Gastrocnemius medialis (tissue), 4 donors: Measurements from ENCODE around the gene NOS1AP.

Source experiments
- POLR2A ChIP-seq, 2 donors: fragments of 450-650 bp; IDR thresholded peaks; one replicate each; pipeline ENCODE4 v1.6.1; 2017; ENCODE audit warnings: antibody characterized with exemption in 2 of 2, mild to moderate bottlenecking in 2 of 2, moderate library complexity in 2 of 2
- TF ChIP-seq, protein P1 (sequence below), 5 experiments: fragments of 450-650 bp in 3 of 5; fragments of 200-600 bp in 2 of 5; sonication (generic) in 2 of 5; IDR thresholded peaks in 4 of 5; conservative IDR thresholded peaks in 1 of 5; 1 replicate in 4 of 5; 2 replicates in 1 of 5; pipeline ENCODE4 v1.5.1; 2016 to 2019; ENCODE audit warnings: antibody characterized with exemption in 5 of 5, mild to moderate bottlenecking in 3 of 5, moderate library complexity in 3 of 5

GRCh38 chr1:162405800-162406199 is 336.3 kb downstream of the NOS1AP start:
- TF ChIP-seq, protein P1, sequence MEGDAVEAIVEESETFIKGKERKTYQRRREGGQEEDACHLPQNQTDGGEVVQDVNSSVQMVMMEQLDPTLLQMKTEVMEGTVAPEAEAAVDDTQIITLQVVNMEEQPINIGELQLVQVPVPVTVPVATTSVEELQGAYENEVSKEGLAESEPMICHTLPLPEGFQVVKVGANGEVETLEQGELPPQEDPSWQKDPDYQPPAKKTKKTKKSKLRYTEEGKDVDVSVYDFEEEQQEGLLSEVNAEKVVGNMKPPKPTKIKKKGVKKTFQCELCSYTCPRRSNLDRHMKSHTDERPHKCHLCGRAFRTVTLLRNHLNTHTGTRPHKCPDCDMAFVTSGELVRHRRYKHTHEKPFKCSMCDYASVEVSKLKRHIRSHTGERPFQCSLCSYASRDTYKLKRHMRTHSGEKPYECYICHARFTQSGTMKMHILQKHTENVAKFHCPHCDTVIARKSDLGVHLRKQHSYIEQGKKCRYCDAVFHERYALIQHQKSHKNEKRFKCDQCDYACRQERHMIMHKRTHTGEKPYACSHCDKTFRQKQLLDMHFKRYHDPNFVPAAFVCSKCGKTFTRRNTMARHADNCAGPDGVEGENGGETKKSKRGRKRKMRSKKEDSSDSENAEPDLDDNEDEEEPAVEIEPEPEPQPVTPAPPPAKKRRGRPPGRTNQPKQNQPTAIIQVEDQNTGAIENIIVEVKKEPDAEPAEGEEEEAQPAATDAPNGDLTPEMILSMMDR (IDR thresholded peaks at IDR 0.05 in 4 of 5, conservative IDR thresholded peaks at IDR 0.05 in 1 of 5): no peak
- no peak for TF ChIP-seq POLR2A (IDR thresholded peaks at IDR 0.05)
